H1 (cell line): ENCODE data around the gene SZT2.

ENCODE experiments used
- CBX5 ChIP-seq: fragments of 300-800, 300-1000 bp; sonication (generic); IDR thresholded peaks from 2 replicates; pipeline ENCODE4 v1.7.1; 2016; ENCODE audit warnings: antibody characterized with exemption, low read length, low read depth
- EGR1 ChIP-seq: IDR thresholded peaks from 2 replicates; pipeline ENCODE4 v1.6.1; 2011; ENCODE audit warnings: low read depth, low read length, borderline replicate concordance
- GTF2F1 ChIP-seq: IDR thresholded peaks from 2 replicates; pipeline ENCODE4 v1.6.1; 2012; ENCODE audit warnings: low read depth, low read length, improper control_type of control experiment, borderline replicate concordance
- KDM5A ChIP-seq: fragments of 200-600 bp; IDR thresholded peaks from 2 replicates; pipeline ENCODE4 v1.7.1; 2012; ENCODE audit warnings: mild to moderate bottlenecking, low read length, inconsistent platforms, mixed read lengths
- MAFK ChIP-seq: IDR thresholded peaks from 2 replicates; pipeline ENCODE4 v1.6.1; 2012; ENCODE audit warnings: low read depth, mild to moderate bottlenecking, improper control_type of control experiment, low read length
- PHF8 ChIP-seq: fragments of 200-600 bp; sonication (generic); conservative IDR thresholded peaks from 2 replicates; pipeline ENCODE4 v1.7.1; 2012; ENCODE audit warnings: low read depth, mild to moderate bottlenecking, inconsistent platforms, low read length, moderate library complexity
- POLR2A ChIP-seq, 2 experiments: IDR thresholded peaks; 1 replicate in 1 of 2; 2 replicates in 1 of 2; pipeline ENCODE4 v1.6.1; 2011; ENCODE audit warnings: low read depth in 2 of 2, low read length in 2 of 2, mild to moderate bottlenecking in 2 of 2; ENCODE audit errors: control extremely low read depth in 1 of 2
- POLR2AphosphoS5 ChIP-seq: IDR thresholded peaks from 2 replicates; pipeline ENCODE4 v1.6.1; 2011; ENCODE audit warnings: low read depth, low read length
- RAD21 ChIP-seq, 2 experiments: IDR thresholded peaks in 1 of 2; conservative IDR thresholded peaks in 1 of 2; 2 replicates each; pipeline ENCODE4 v1.6.1; 2011; ENCODE audit warnings: low read depth in 2 of 2, low read length in 2 of 2, improper control_type of control experiment in 1 of 2, inconsistent platforms in 1 of 2, mild to moderate bottlenecking in 1 of 2, moderate library complexity in 1 of 2
- SIN3A ChIP-seq, 2 experiments: IDR thresholded peaks in 1 of 2; conservative IDR thresholded peaks in 1 of 2; 2 replicates each; pipeline ENCODE4 v1.6.1; 2011 to 2012; ENCODE audit warnings: low read length in 2 of 2, improper control_type of control experiment in 1 of 2, low read depth in 1 of 2, mild to moderate bottlenecking in 1 of 2
- USF2 ChIP-seq: IDR thresholded peaks from 2 replicates; pipeline ENCODE4 v1.6.1; 2011; ENCODE audit warnings: low read length, improper control_type of control experiment
- YY1 ChIP-seq: IDR thresholded peaks from 2 replicates; pipeline ENCODE4 v1.6.1; 2011; ENCODE audit warnings: low read depth, mild to moderate bottlenecking, low read length
- TF ChIP-seq, protein P1 (sequence below), 3 experiments: IDR thresholded peaks; 1 replicate in 2 of 3; 2 replicates in 1 of 3; pipeline versions ENCODE4 v1.5.1 to v1.6.1; 2011; ENCODE audit warnings: low read length in 3 of 3, mild to moderate bottlenecking in 3 of 3, inconsistent platforms in 2 of 3, low read depth in 1 of 3, moderate library complexity in 1 of 3; ENCODE audit not compliant: insufficient read depth in 1 of 3; ENCODE audit errors: control extremely low read depth in 1 of 3
- TF ChIP-seq, protein P2 (sequence below): IDR thresholded peaks from 2 replicates; pipeline ENCODE4 v1.6.1; 2011; ENCODE audit warnings: low read depth, mild to moderate bottlenecking, low read length; ENCODE audit not compliant: insufficient read depth

GRCh38 chr1:43419627-43420425, 30.1 kb downstream of the SZT2 start:
- TF ChIP-seq, protein P1, sequence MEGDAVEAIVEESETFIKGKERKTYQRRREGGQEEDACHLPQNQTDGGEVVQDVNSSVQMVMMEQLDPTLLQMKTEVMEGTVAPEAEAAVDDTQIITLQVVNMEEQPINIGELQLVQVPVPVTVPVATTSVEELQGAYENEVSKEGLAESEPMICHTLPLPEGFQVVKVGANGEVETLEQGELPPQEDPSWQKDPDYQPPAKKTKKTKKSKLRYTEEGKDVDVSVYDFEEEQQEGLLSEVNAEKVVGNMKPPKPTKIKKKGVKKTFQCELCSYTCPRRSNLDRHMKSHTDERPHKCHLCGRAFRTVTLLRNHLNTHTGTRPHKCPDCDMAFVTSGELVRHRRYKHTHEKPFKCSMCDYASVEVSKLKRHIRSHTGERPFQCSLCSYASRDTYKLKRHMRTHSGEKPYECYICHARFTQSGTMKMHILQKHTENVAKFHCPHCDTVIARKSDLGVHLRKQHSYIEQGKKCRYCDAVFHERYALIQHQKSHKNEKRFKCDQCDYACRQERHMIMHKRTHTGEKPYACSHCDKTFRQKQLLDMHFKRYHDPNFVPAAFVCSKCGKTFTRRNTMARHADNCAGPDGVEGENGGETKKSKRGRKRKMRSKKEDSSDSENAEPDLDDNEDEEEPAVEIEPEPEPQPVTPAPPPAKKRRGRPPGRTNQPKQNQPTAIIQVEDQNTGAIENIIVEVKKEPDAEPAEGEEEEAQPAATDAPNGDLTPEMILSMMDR (IDR thresholded peaks at IDR 0.05; ENCODE audit: control extremely low read depth in 1 of 3, insufficient read depth in 1 of 3, low read depth in 1 of 3, low read length in 3 of 3) = no peak
- TF ChIP-seq PHF8 (no peak), EGR1 (no peak), RAD21 (IDR thresholded peaks at IDR 0.05 in 1 of 2, conservative IDR thresholded peaks at IDR 0.05 in 1 of 2; ENCODE audit: low read depth in 2 of 2, low read length in 2 of 2) (no peak), YY1 (no peak), POLR2A (IDR thresholded peaks at IDR 0.05; ENCODE audit: control extremely low read depth in 1 of 2, low read depth in 2 of 2, low read length in 2 of 2) (no peak), MAFK (no peak), SIN3A (conservative IDR thresholded peaks at IDR 0.05 in 1 of 2, IDR thresholded peaks at IDR 0.05 in 1 of 2; ENCODE audit: low read depth in 1 of 2, low read length in 2 of 2) (no peak), USF2 (no peak), POLR2AphosphoS5 (no peak), GTF2F1 (no peak), CBX5 (no peak), KDM5A (no peak)
- TF ChIP-seq, protein P2, sequence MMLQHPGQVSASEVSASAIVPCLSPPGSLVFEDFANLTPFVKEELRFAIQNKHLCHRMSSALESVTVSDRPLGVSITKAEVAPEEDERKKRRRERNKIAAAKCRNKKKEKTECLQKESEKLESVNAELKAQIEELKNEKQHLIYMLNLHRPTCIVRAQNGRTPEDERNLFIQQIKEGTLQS = no peak
